ENCODE results near the gene GRK6.

- TF ChIP-seq POLR2A (IDR thresholded peaks at IDR 0.05): no peak
- TF ChIP-seq CTCF (IDR thresholded peaks at IDR 0.05): no peak
Measured at GRCh38 chr5:177459357-177459756, 32.9 kb downstream of the GRK6 start.

Measured in vagina (tissue), 2 donors.